ENCODE measurements around the gene SOS1.

GRCh38 chr2:39156107-39156506, 35.3 kb upstream of the SOS1 start:
- no peak for TF ChIP-seq CTCF (IDR thresholded peaks at IDR 0.05; ENCODE audit: low read depth, low read length)
- no peak for TF ChIP-seq POLR2A (IDR thresholded peaks at IDR 0.05; ENCODE audit: extremely low read depth, insufficient read length)
- no peak for TF ChIP-seq MYC (IDR thresholded peaks at IDR 0.05; ENCODE audit: low read depth, low read length)
- TF ChIP-seq, protein P1, sequence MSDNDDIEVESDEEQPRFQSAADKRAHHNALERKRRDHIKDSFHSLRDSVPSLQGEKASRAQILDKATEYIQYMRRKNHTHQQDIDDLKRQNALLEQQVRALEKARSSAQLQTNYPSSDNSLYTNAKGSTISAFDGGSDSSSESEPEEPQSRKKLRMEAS (IDR thresholded peaks at IDR 0.05; ENCODE audit: low read depth, low read length): no peak
